ENCODE data around the gene IL17RC.

GRCh38 chr3:9897408-9898372, 19.2 kb upstream of the IL17RC start:
- TF ChIP-seq EP300 (IDR thresholded peaks at IDR 0.05) (no peak), CTCF (IDR thresholded peaks at IDR 0.05) (no peak), POLR2A (IDR thresholded peaks at IDR 0.05) (no peak)
